K562 (cell line): ENCODE results near the gene PPP1R14B. TPM values are rescaled to one million over a fixed set of nuclear protein-coding genes. Genes with fewer than 3 reads are reported as not detected.
A peak's percentile ranks its signal among the peaks of the same experiment; 100 is the strongest.

Experiments
- CBFB ChIP-seq: sonication (generic); formaldehyde crosslinking; IDR thresholded peaks from 2 replicates; pipeline ENCODE4 v1.4.0; 2020; ENCODE audit warnings: mild to moderate bottlenecking, missing genetic modification reagents
- FOXA1 ChIP-seq: fragments of 450-650 bp; IDR thresholded peaks from 2 replicates; pipeline ENCODE4 v1.6.1; 2016; ENCODE audit warnings: mild to moderate bottlenecking, borderline replicate concordance
- HDAC3 ChIP-seq: fragments of 450-650 bp; IDR thresholded peaks from 2 replicates; pipeline ENCODE4 v1.6.1; 2018; ENCODE audit warnings: borderline replicate concordance, mild to moderate bottlenecking, moderate library complexity; ENCODE audit not compliant: partially characterized antibody
- HMG20B ChIP-seq: fragments of 250-450 bp; sonication (Bioruptor Pico); IDR thresholded peaks from 2 replicates; pipeline ENCODE4 v1.5.0; 2021; ENCODE audit warnings: mild to moderate bottlenecking
- HNRNPK ChIP-seq: fragments of 200-400 bp; formaldehyde crosslinking; IDR thresholded peaks from one replicate; pipeline ENCODE4 v1.6.1; 2018; ENCODE audit warnings: mild to moderate bottlenecking, low read depth, low read length; ENCODE audit not compliant: poor library complexity, severe bottlenecking
- NCOA1 ChIP-seq: fragments of 450-650 bp; IDR thresholded peaks from 2 replicates; pipeline ENCODE4 v1.6.1; 2016; ENCODE audit warnings: low read depth
- NONO ChIP-seq, 2 experiments: fragments of 200-400 bp in 1 of 2; fragments of 450-650 bp in 1 of 2; formaldehyde crosslinking in 1 of 2; IDR thresholded peaks; 2 replicates each; pipeline ENCODE4 v1.6.1; 2017; ENCODE audit warnings: low read depth in 2 of 2, mild to moderate bottlenecking in 2 of 2, moderate library complexity in 2 of 2, low read length in 1 of 2
- NR2F6 ChIP-seq: fragments of 450-650 bp; formaldehyde crosslinking; IDR thresholded peaks from 2 replicates; pipeline ENCODE4 v1.4.0; 2020; ENCODE audit warnings: mild to moderate bottlenecking
- POLR2A ChIP-seq: fragments of 450-650 bp; conservative IDR thresholded peaks from 2 replicates; pipeline ENCODE4 v1.6.1; 2016
- RB1 ChIP-seq: fragments of 450-650 bp; IDR thresholded peaks from 2 replicates; pipeline ENCODE4 v1.6.1; 2017; ENCODE audit warnings: low read depth, mild to moderate bottlenecking
- RBFOX2 ChIP-seq: fragments of 200-400 bp; formaldehyde crosslinking; IDR thresholded peaks from 2 replicates; pipeline ENCODE4 v1.6.1; 2017; ENCODE audit warnings: low read depth, mild to moderate bottlenecking, low read length, moderate library complexity
- RBM34 ChIP-seq: fragments of 200-400 bp; formaldehyde crosslinking; IDR thresholded peaks from 2 replicates; pipeline ENCODE4 v1.6.1; 2018; ENCODE audit warnings: low read length, borderline replicate concordance; ENCODE audit not compliant: insufficient read depth
- SMARCC2 ChIP-seq: fragments of 450-650 bp; IDR thresholded peaks from 2 replicates; pipeline ENCODE4 v1.6.1; 2017; ENCODE audit warnings: antibody characterized with exemption, moderate library complexity, mild to moderate bottlenecking, low read depth
- SREBF1 ChIP-seq: fragments of 150-350 bp; IDR thresholded peaks from 2 replicates; pipeline ENCODE4 v1.6.1; 2014; ENCODE audit warnings: antibody characterized with exemption, low read depth, low read length, borderline replicate concordance
- ZNF134 ChIP-seq: fragments of 250-450 bp; sonication (Bioruptor Pico); conservative IDR thresholded peaks from 2 replicates; pipeline ENCODE4 v1.4.0; 2020
- ZNF175 ChIP-seq: fragments of 200-800 bp; sonication (Bioruptor generic); IDR thresholded peaks from 2 replicates; pipeline ENCODE4 v1.6.1; 2016; ENCODE audit warnings: low read depth, mild to moderate bottlenecking, missing genetic modification characterization, missing compliant biosample characterization
- ZNF232 ChIP-seq: sonication (generic); formaldehyde crosslinking; IDR thresholded peaks from 2 replicates; pipeline ENCODE4 v1.8.0; 2022; ENCODE audit warnings: mild to moderate bottlenecking, missing genetic modification reagents
- polyA plus RNA-seq, 8 experiments: library from polyadenylated mRNA; depleted of rRNA in 4 of 8; stranded (reverse) in 5 of 8; unstranded in 3 of 8; fragments of >200 nt; fragmentation: Nextera tagmentation in 2 of 8; fragmentation: Illumina TruSeq in 1 of 8; extraction: Ambion mirVana in 2 of 8; extraction: Trizol in 1 of 8; gene quantifications; 2 replicates each; pipeline versions ENCODE4 v1.2.1 to v1.2.3, GENCODE V29; 2011 to 2014; ENCODE audit warnings: inconsistent platforms in 1 of 8, missing spikeins in 1 of 8
- total RNA-seq, 7 experiments: library from RNA; depleted of rRNA in 6 of 7; stranded (reverse); fragments of >200 nt in 6 of 7; fragmentation: Illumina TruSeq in 2 of 7; extraction: Trizol in 2 of 7; gene quantifications; 2 replicates each; pipeline versions ENCODE4 v1.2.1 to v1.2.3, GENCODE V29; 2011 to 2021; ENCODE audit warnings: low replicate concordance in 1 of 7
- TF ChIP-seq, protein P1 (sequence below): sonication (generic); formaldehyde crosslinking; IDR thresholded peaks from 2 replicates; pipeline ENCODE4 v1.8.1; 2023; ENCODE audit warnings: mild to moderate bottlenecking, missing genetic modification reagents
- TF ChIP-seq, protein P2 (sequence below), 3 experiments: IDR thresholded peaks in 2 of 3; conservative IDR thresholded peaks in 1 of 3; 2 replicates each; pipeline ENCODE4 v1.5.1; 2011 to 2012; ENCODE audit warnings: low read length in 3 of 3, mild to moderate bottlenecking in 3 of 3, control low read depth in 2 of 3, improper control_type of control experiment in 1 of 3, inconsistent platforms in 1 of 3, low read depth in 1 of 3, mixed read lengths in 1 of 3, moderate library complexity in 1 of 3; ENCODE audit not compliant: insufficient read depth in 2 of 3
- TF ChIP-seq, protein P3 (sequence below): sonication (generic); formaldehyde crosslinking; IDR thresholded peaks from 2 replicates; pipeline ENCODE4 v1.8.0; 2023; ENCODE audit warnings: missing genetic modification reagents, mild to moderate bottlenecking, borderline replicate concordance

Gene PPP1R14B
- total and polyA plus RNA-seq, 9 of the 15 experiments (the other 6 are each of a cell fraction or from before 2014, with no cell fraction given): 7.7 to 566 (median 212) TPM

DNA sequence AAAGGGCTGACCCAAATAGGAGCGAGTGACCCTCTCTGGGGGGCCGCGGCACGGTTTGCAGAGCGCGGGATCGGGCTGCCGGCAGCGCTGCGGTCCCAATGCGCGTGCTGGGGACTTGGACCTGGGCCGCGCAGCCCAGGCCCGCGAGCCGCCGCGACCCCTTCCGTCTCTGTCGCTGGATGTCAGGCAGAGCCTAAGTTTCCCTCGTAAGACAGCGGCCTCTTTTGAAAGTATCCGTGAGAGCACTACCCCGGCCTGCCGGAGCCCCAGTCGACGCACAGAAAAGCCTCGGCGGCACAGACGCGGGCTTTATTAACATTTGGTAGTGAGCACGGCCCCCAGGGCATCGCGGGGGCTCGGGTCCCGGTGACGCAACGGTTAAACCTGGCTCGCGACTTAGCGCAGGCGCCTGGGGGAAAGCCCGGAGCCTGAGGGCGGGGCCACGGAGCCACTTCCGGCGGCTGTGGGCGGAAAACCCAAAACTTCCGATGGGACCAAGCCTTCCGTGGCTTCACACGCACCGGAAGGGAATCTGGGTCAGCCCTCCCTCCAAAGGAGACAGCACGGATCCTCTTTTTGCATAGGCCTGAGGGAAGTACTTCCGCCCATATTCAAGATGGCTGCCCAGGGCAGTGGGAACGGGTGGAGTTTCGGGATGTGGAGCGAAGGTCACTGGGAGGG is 22.9 kb upstream of the PPP1R14B start (continued):
- TF ChIP-seq, protein P1, sequence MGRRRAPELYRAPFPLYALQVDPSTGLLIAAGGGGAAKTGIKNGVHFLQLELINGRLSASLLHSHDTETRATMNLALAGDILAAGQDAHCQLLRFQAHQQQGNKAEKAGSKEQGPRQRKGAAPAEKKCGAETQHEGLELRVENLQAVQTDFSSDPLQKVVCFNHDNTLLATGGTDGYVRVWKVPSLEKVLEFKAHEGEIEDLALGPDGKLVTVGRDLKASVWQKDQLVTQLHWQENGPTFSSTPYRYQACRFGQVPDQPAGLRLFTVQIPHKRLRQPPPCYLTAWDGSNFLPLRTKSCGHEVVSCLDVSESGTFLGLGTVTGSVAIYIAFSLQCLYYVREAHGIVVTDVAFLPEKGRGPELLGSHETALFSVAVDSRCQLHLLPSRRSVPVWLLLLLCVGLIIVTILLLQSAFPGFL: peak; percentile 88
- TF ChIP-seq NONO (IDR thresholded peaks at IDR 0.05; ENCODE audit: low read depth in 2 of 2, low read length in 1 of 2) (0 out of 4 replicates have a peak, but pooled peaks of 1 of the 2 experiments have one; percentile 57), RBM34 (no peak), FOXA1 (no peak), HNRNPK (no peak), SREBF1 (0 out of 2 replicates have a peak, but pooled peaks have one; percentile 63), ZNF232 (CRISPR knock-in tag) (0 out of 2 replicates have a peak, but pooled peaks have one; percentile 37), RBFOX2 (peak; percentile 97), POLR2A (peak; percentile 77), ZNF175 (CRISPR knock-in tag) (peak; percentile 2), SMARCC2 (no peak), ZNF134 (CRISPR knock-in tag) (no peak), NCOA1 (peak; percentile 93), HMG20B (no peak), HDAC3 (peak; percentile 7), CBFB (peak; percentile 90; the same call in 1 of the 2 replicates), RB1 (peak; percentile 53; the same call in 1 of the 2 replicates), NR2F6 (peak; percentile 69; the same call in 1 of the 2 replicates)
- TF ChIP-seq, protein P2, sequence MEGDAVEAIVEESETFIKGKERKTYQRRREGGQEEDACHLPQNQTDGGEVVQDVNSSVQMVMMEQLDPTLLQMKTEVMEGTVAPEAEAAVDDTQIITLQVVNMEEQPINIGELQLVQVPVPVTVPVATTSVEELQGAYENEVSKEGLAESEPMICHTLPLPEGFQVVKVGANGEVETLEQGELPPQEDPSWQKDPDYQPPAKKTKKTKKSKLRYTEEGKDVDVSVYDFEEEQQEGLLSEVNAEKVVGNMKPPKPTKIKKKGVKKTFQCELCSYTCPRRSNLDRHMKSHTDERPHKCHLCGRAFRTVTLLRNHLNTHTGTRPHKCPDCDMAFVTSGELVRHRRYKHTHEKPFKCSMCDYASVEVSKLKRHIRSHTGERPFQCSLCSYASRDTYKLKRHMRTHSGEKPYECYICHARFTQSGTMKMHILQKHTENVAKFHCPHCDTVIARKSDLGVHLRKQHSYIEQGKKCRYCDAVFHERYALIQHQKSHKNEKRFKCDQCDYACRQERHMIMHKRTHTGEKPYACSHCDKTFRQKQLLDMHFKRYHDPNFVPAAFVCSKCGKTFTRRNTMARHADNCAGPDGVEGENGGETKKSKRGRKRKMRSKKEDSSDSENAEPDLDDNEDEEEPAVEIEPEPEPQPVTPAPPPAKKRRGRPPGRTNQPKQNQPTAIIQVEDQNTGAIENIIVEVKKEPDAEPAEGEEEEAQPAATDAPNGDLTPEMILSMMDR (IDR thresholded peaks at IDR 0.05 in 2 of 3, conservative IDR thresholded peaks at IDR 0.05 in 1 of 3; ENCODE audit: insufficient read depth in 2 of 3, low read depth in 1 of 3, low read length in 3 of 3): peak; percentile 16 to 48 (median 37); a peak in 4 of 6 replicates
- TF ChIP-seq, protein P3, sequence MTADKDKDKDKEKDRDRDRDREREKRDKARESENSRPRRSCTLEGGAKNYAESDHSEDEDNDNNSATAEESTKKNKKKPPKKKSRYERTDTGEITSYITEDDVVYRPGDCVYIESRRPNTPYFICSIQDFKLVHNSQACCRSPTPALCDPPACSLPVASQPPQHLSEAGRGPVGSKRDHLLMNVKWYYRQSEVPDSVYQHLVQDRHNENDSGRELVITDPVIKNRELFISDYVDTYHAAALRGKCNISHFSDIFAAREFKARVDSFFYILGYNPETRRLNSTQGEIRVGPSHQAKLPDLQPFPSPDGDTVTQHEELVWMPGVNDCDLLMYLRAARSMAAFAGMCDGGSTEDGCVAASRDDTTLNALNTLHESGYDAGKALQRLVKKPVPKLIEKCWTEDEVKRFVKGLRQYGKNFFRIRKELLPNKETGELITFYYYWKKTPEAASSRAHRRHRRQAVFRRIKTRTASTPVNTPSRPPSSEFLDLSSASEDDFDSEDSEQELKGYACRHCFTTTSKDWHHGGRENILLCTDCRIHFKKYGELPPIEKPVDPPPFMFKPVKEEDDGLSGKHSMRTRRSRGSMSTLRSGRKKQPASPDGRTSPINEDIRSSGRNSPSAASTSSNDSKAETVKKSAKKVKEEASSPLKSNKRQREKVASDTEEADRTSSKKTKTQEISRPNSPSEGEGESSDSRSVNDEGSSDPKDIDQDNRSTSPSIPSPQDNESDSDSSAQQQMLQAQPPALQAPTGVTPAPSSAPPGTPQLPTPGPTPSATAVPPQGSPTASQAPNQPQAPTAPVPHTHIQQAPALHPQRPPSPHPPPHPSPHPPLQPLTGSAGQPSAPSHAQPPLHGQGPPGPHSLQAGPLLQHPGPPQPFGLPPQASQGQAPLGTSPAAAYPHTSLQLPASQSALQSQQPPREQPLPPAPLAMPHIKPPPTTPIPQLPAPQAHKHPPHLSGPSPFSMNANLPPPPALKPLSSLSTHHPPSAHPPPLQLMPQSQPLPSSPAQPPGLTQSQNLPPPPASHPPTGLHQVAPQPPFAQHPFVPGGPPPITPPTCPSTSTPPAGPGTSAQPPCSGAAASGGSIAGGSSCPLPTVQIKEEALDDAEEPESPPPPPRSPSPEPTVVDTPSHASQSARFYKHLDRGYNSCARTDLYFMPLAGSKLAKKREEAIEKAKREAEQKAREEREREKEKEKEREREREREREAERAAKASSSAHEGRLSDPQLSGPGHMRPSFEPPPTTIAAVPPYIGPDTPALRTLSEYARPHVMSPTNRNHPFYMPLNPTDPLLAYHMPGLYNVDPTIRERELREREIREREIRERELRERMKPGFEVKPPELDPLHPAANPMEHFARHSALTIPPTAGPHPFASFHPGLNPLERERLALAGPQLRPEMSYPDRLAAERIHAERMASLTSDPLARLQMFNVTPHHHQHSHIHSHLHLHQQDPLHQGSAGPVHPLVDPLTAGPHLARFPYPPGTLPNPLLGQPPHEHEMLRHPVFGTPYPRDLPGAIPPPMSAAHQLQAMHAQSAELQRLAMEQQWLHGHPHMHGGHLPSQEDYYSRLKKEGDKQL: no peak
